Kidney (tissue), 14 donors: Measurements from ENCODE around the gene GPR27. TPM values are rescaled to one million over a fixed set of nuclear protein-coding genes. Genes with fewer than 3 reads are reported as not detected.

Source experiments
- DNase-seq, 5 donors: peaks; one replicate each; pipeline ENCODE4 v3.0.0-alpha.2; 2013 to 2020
- FAIRE-seq: peaks from 2 replicates; lab custom pipeline; 2012; peaks lifted over from hg19 to GRCh38; lab: Jason Lieb, UNC
- H3K27ac ChIP-seq, 2 donors: one replicate each; pipeline ENCODE4 v1.7.0; 2013; ENCODE audit warnings: low read depth in 2 of 2, low read length in 2 of 2, inconsistent platforms in 1 of 2
- H3K27me3 ChIP-seq: one replicate; pipeline ENCODE4 v1.7.1; 2013; ENCODE audit warnings: low read length, inconsistent platforms; ENCODE audit not compliant: control insufficient read depth, insufficient read depth
- H3K36me3 ChIP-seq, 3 donors: one replicate each; pipeline versions ENCODE4 v1.7.0 to v1.7.1; 2013; ENCODE audit warnings: low read length in 3 of 3, control low read depth in 1 of 3, inconsistent platforms in 1 of 3; ENCODE audit not compliant: insufficient read depth in 3 of 3, control insufficient read depth in 2 of 3
- H3K4me1 ChIP-seq, 3 donors: one replicate each; pipeline versions ENCODE4 v1.7.0 to v1.7.1; 2013; ENCODE audit warnings: low read length in 3 of 3, inconsistent platforms in 1 of 3, low read depth in 1 of 3; ENCODE audit not compliant: control insufficient read depth in 2 of 3, insufficient read depth in 2 of 3
- H3K4me3 ChIP-seq, 3 donors: one replicate each; pipeline versions ENCODE4 v1.7.0 to v1.8.1; 2013; ENCODE audit warnings: low read length in 3 of 3, control low read depth in 1 of 3, inconsistent platforms in 1 of 3
- H3K9ac ChIP-seq, 3 donors: one replicate each; pipeline versions ENCODE4 v1.7.0 to v1.7.1; 2013; ENCODE audit warnings: low read length in 3 of 3, control low read depth in 1 of 3, inconsistent platforms in 1 of 3
- H3K9me3 ChIP-seq, 3 donors: one replicate each; pipeline versions ENCODE4 v1.7.0 to v1.7.1; 2013; ENCODE audit warnings: low read length in 3 of 3, control low read depth in 1 of 3, inconsistent platforms in 1 of 3; ENCODE audit not compliant: control insufficient read depth in 2 of 3, insufficient read depth in 1 of 3
- CTCF ChIP-seq: IDR thresholded peaks from 3 replicates; pipeline ENCODE4 v1.5.1; 2012; ENCODE audit warnings: mild to moderate bottlenecking, moderate library complexity, borderline replicate concordance; ENCODE audit not compliant: insufficient read depth; ENCODE audit errors: extremely low read depth
- intact Hi-C: fragments of 100-400 bp; cut with DNase I; formaldehyde crosslinking; loops from one replicate; pipeline ENCODE4 v1.11.1; 2022
- polyA plus RNA-seq: library from polyadenylated mRNA; stranded (reverse); fragments of 350-450 nt; fragmentation: Illumina TruSeq; extraction: RNeasy Lipid Tissue Mini Kit (QIAGEN cat#74804); gene quantifications from one replicate; pipeline ENCODE4 v1.2.3, GENCODE V29; 2014; ENCODE audit warnings: low read depth, low replicate concordance; ENCODE audit not compliant: insufficient read depth
- total RNA-seq: library from RNA; stranded (reverse); fragmentation: NEBNext Ultra II Directional; extraction: Animal tissue kit (Norgen Biotek cat#: 25700); gene quantifications from one replicate; pipeline ENCODE4 v1.2.1, GENCODE V29; 2021
- donor health status: control.
- donor health status: control.
- donor health status: control.
- donor health status: control.
- donor health status: control.
- donor health status: DM: yes; HTN: yes; CAD: no.
- donor health status: Normal renal cell carcinoma (clear cell type).

The GPR27 gene
- total and polyA plus RNA-seq, 2 donors from 2014 or later, result 5.5 to 17.9 TPM

GRCh38 chr3:71728632-71729342 lies 24.9 kb upstream of the GPR27 start:
- FAIRE-seq (no peak), DNase-seq (peak in 4 of 5 donors; percentile 19 to 62 (median 46))
- intact Hi-C loops, result no loop called here
- Histone ChIP-seq H3K4me3 (no peak overlapping the region), H3K4me1 (peaks cover 0 to 13% (median 2%) of the 10 kb centered on the region in 3 donors), H3K9ac (no peak overlapping the region), H3K27me3 (no peaks in the 10 kb centered on the region), H3K36me3 (no peaks in the 10 kb centered on the region), H3K9me3 (no peaks in the 10 kb centered on the region), H3K27ac (no peak overlapping the region)
- TF ChIP-seq CTCF, result no peak

GRCh38 chr3:71732637-71733036 lies 21.0 kb upstream of the GPR27 start:
- no peak overlapping the region for H3K9ac ChIP-seq
- intact Hi-C loops, result no loop called here
- H3K27me3 ChIP-seq, result no peaks in the 10 kb centered on the region
- H3K9me3 ChIP-seq, result peaks cover 0 to 5% (median 0%) of the 10 kb centered on the region in 3 donors
- no peak overlapping the region for H3K4me3 ChIP-seq
- no peak for DNase-seq
- FAIRE-seq, result no peak
- no peak overlapping the region for H3K27ac ChIP-seq
- TF ChIP-seq CTCF, result no peak
- H3K36me3 ChIP-seq, result no peaks in the 10 kb centered on the region
- peaks cover 0 to 6% (median 0%) of the 10 kb centered on the region in 3 donors for H3K4me1 ChIP-seq

GRCh38 chr3:71733319-71733718 lies 20.3 kb upstream of the GPR27 start:
- peaks cover 0 to 6% (median 0%) of the 10 kb centered on the region in 3 donors for H3K4me1 ChIP-seq
- no peaks in the 10 kb centered on the region for H3K36me3 ChIP-seq
- no peak for TF ChIP-seq CTCF
- FAIRE-seq (no peak), DNase-seq (no peak)
- H3K4me3 ChIP-seq, result no peak overlapping the region
- intact Hi-C loops, result no loop called here
- no peak overlapping the region for H3K27ac ChIP-seq
- peaks cover 0 to 5% (median 0%) of the 10 kb centered on the region in 3 donors for H3K9me3 ChIP-seq
- no peaks in the 10 kb centered on the region for H3K27me3 ChIP-seq
- no peak overlapping the region for H3K9ac ChIP-seq
